ENCODE results near the gene TEF.

Gene TEF

GRCh38 chr22:41380993-41381328 is 781 bp upstream of the TEF start:
- H3K4me3 ChIP-seq (ENCODE audit: low read depth, low read length), result peak overlapping the region; percentile 68
- TF ChIP-seq CTCF (IDR thresholded peaks at IDR 0.05; ENCODE audit: low read depth, low read length, missing control alignments), result no peak
- DNase-seq (ENCODE audit: low read depth), result no peak

GRCh38 chr22:41382098-41382578 is 396 bp downstream of the TEF start:
- no peak for DNase-seq (ENCODE audit: low read depth)
- H3K4me3 ChIP-seq (ENCODE audit: low read depth, low read length), result peak overlapping the region; percentile 77
- TF ChIP-seq CTCF (IDR thresholded peaks at IDR 0.05; ENCODE audit: low read depth, low read length, missing control alignments), result no peak

GRCh38 chr22:41382610-41383009 is 868 bp downstream of the TEF start:
- DNase-seq (ENCODE audit: low read depth), result no peak

GRCh38 chr22:41383085-41383484 is 1.3 kb downstream of the TEF start:
- TF ChIP-seq CTCF (IDR thresholded peaks at IDR 0.05; ENCODE audit: low read depth, low read length, missing control alignments), result no peak
- no peak for DNase-seq (ENCODE audit: low read depth)
- H3K4me3 ChIP-seq (ENCODE audit: low read depth, low read length), result no peak overlapping the region

More at GRCh38 chr22:41382610-41383009, 868 bp downstream of the TEF start:
- no peak for TF ChIP-seq CTCF (IDR thresholded peaks at IDR 0.05; ENCODE audit: low read depth, low read length, missing control alignments)
- peak overlapping the region; percentile 77 for H3K4me3 ChIP-seq (ENCODE audit: low read depth, low read length)

- no peak for DNase-seq (ENCODE audit: low read depth)
- TF ChIP-seq CTCF (IDR thresholded peaks at IDR 0.05; ENCODE audit: low read depth, low read length, missing control alignments), result no peak
- H3K4me3 ChIP-seq (ENCODE audit: low read depth, low read length), result no peak overlapping the region
These were observed 2.4 kb downstream of the TEF start for GRCh38 chr22:41384128-41384527.

- H3K4me3 ChIP-seq (ENCODE audit: low read depth, low read length), result no peak overlapping the region
- no peak for TF ChIP-seq CTCF (IDR thresholded peaks at IDR 0.05; ENCODE audit: low read depth, low read length, missing control alignments)
- DNase-seq (ENCODE audit: low read depth), result no peak
These were observed 5.6 kb downstream of the TEF start for GRCh38 chr22:41387341-41387740.

- H3K4me3 ChIP-seq (ENCODE audit: low read depth, low read length), result no peak overlapping the region
- no peak for DNase-seq (ENCODE audit: low read depth)
- TF ChIP-seq CTCF (IDR thresholded peaks at IDR 0.05; ENCODE audit: low read depth, low read length, missing control alignments), result no peak
These were observed 12.2 kb downstream of the TEF start for GRCh38 chr22:41394012-41394356.
